AG04449 (cell line): ENCODE results near the gene MOV10L1.

Experiments used
- CTCF ChIA-PET: fragments of 350-600 bp; formaldehyde crosslinking; extraction: SDS; loops from one replicate; lab custom pipeline; 2021; ENCODE audit warnings: antibody characterized with exemption; lab: Yijun Ruan, JAX
- POLR2A ChIA-PET: fragments of 400-600, 350-600 bp; formaldehyde crosslinking; extraction: SDS; loops from one replicate; lab custom pipeline; 2020; ENCODE audit warnings: antibody characterized with exemption, inconsistent platforms; lab: Yijun Ruan, JAX
- DNase-seq: peaks from one replicate; pipeline ENCODE4 v3.0.0-alpha.2; 2010; ENCODE audit warnings: low read depth, low spot score
- H3K4me3 ChIP-seq: 2 replicates; pipeline ENCODE4 v1.5.1; 2011; ENCODE audit warnings: low read depth, mild to moderate bottlenecking, control low read depth, low read length
- TF ChIP-seq, protein P1 (sequence below): IDR thresholded peaks from one replicate; pipeline ENCODE4 v1.5.1; 2011; ENCODE audit warnings: mild to moderate bottlenecking, moderate library complexity, low read length, control low read depth, inconsistent platforms; ENCODE audit not compliant: insufficient read depth; ENCODE audit errors: missing control alignments

Gene MOV10L1

DNA sequence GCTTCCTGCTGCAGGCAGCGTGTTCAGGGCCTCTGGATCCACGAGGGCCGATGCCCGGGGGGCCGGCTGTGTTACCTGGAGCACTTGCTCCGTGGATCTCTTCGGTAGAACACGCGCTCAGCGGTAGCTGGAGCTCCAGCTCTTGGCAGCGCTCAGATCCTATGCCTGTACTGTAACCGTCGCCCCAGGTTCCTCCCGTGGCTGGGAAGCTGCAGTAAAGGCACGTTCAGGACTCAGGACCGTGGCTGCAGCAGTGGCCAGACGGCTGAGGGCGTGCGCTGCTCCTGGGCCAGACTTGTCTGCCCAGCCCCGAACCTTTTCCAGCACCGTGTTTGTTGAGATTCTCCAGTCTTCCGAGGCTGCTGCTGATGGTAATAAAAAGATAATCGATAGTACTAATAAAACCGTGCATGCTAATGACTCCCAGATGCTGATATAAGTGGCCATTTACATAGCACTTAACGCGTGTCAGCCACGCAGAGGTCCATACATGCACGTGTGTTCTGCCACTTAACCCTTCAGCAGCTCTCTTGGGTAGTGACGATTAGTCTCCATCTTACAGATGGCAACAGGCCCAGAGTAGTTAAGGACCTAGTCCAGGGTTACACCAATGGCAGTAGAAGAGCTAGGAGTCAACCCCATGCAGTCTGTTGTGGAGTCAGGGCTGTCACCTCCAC lies 1.4 kb downstream of the MOV10L1 start:
- POLR2A ChIA-PET: no interaction called here
- H3K4me3 ChIP-seq: no peak overlapping the region
- TF ChIP-seq, protein P1, sequence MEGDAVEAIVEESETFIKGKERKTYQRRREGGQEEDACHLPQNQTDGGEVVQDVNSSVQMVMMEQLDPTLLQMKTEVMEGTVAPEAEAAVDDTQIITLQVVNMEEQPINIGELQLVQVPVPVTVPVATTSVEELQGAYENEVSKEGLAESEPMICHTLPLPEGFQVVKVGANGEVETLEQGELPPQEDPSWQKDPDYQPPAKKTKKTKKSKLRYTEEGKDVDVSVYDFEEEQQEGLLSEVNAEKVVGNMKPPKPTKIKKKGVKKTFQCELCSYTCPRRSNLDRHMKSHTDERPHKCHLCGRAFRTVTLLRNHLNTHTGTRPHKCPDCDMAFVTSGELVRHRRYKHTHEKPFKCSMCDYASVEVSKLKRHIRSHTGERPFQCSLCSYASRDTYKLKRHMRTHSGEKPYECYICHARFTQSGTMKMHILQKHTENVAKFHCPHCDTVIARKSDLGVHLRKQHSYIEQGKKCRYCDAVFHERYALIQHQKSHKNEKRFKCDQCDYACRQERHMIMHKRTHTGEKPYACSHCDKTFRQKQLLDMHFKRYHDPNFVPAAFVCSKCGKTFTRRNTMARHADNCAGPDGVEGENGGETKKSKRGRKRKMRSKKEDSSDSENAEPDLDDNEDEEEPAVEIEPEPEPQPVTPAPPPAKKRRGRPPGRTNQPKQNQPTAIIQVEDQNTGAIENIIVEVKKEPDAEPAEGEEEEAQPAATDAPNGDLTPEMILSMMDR: no peak
- DNase-seq: no peak
- CTCF ChIA-PET: interaction anchor here (0.8 kb wide), 1 partner anchor 61 kb away, joined by 3 read pairs; no protein-coding TSS in a partner anchor

DNA sequence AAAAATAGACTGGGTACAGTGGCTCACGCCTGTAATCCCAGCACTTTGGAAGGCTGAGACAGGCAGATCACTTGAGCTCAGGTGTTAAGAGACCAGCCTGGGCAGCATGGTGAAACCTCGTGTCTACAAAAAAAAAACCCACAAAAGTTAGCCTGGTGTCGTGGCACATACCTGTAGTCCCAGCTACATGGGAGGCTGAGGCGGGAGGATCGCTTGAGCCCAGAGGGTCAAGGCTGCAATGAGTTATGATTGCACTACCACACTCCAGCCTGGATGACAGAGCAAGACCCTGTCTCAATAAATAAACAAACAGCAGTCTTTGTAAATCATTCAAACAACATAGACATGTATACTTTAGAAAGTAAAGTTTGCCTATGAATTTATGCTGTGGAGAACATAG lies 2.5 kb downstream of the MOV10L1 start:
- POLR2A ChIA-PET: no interaction called here
- CTCF ChIA-PET: no interaction called here
- H3K4me3 ChIP-seq: no peak overlapping the region
- DNase-seq: no peak
- TF ChIP-seq, protein P1: no peak

DNA sequence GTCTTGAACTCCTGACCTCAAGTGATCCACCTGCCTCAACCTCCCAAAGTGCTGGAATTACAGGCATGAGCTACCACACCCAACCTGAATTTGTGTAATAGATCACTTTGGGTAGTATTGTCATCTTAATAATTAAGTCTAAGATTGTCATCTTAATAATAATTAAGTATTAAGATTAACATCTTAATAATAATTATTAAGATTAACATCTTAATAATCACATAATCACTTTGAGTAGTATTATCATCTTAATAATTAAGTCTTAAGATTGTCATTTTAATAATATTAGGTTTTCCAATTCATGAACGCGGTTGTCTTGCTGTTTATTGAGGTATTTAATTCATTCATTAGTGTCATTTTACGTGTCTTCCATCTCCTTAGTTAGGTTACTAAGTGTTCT lies 8.2 kb downstream of the MOV10L1 start:
- ChIA-PET POLR2A (no interaction called here), CTCF (interaction anchor here (1.6 kb wide), 1 partner anchor 13 kb away, joined by 3 read pairs; the partner anchor contains the start of gene MLC1)
- no peak overlapping the region for H3K4me3 ChIP-seq
- no peak for DNase-seq
- TF ChIP-seq, protein P1: no peak

DNA sequence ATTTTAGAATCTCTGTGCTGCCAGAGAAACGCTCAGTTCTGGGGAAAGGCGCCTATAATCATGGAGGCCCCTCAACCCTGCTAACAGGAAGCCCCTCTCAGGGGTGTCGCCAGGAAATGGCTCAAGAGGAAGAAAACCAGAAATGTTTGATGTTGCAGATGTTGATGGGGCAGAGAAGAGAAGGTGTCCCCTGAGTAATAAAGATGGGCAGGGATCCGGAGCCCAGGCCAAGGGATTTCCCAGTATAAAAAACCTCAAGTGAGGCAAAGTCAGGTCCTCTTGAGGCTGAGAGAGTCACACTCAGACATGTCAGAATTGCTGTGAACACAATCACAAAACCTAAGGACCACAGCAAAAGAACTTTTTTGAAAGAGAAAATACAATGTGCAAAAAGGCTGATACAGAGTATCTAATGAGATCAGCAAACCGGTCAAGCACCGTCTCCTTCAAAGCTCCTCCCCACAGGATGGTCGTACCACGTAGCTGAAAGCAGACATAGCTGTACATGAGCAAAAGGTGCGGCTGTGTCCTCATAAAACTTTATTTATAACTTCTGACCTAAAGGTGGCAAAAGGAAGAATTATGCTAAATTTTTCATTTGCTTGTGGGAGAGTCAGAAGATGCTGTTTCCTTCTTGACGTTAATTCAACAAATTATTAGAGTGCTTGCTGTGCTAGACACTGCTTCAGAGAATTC lies 12.2 kb downstream of the MOV10L1 start:
- POLR2A ChIA-PET: no interaction called here
- CTCF ChIA-PET: no interaction called here
- no peak overlapping the region for H3K4me3 ChIP-seq
- no peak for DNase-seq
- TF ChIP-seq, protein P1: no peak

DNA sequence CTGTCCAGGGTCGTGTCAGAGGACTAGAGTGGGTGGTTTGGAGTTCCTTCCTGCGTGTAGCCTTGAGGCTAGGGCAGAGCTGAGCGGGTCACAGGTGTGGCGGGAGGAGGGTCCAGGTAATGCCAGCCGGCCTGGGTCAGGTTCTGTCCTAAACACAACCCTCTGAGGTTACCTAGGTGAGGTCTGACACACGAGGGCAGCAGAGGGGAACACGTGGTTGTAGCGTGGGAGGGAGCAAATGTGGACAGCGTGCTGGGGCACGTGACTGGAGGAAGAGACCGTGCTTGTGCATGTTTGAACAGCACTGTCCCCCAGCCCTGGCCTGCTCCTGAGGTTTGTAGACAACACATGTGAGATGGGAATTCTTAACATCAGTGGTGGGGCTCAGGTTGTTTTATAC lies 13.1 kb downstream of the MOV10L1 start:
- ChIA-PET CTCF (no interaction called here), POLR2A (no interaction called here)
- TF ChIP-seq, protein P1: no peak
- no peak overlapping the region for H3K4me3 ChIP-seq
- DNase-seq: no peak

DNA sequence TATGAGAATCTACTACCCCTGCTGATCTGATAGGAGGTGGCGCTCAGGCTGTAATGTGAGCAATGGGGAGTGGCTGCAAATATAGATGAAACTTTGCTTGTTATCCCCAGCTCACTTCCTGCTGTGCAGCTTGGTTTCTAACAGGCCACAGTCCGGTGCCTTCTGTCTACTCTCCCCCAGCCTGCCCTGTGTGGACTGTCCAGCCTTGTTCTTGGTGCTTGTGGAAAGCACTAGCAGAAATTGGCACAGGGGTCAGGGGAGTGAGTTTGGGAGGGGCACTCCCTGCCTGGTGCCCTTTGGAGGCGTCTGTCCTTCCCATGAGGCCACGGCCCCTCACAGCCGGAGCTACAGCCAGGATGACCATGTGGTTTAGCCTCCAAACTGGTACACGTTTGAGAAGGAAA lies 14.3 kb downstream of the MOV10L1 start:
- H3K4me3 ChIP-seq: no peak overlapping the region
- POLR2A ChIA-PET: no interaction called here
- DNase-seq: no peak
- TF ChIP-seq, protein P1: no peak
- CTCF ChIA-PET: no interaction called here
